NCI-H748 treated with DMSO at 0.1 percent for 48 hours (cell line): ENCODE data around the gene LYRM4.
A peak's percentile ranks its signal among the peaks of the same experiment; 100 is the strongest.

Experiments used
- DNase-seq: peaks from one replicate; lab custom pipeline; 2025; lab: John Stamatoyannopoulos, UW

The LYRM4 gene

GRCh38 chr6:5174756-5175549 is 85.8 kb downstream of the LYRM4 start:
- no peak for DNase-seq

GRCh38 chr6:5174244-5174643 is 86.5 kb downstream of the LYRM4 start:
- DNase-seq: no peak

- no peak for DNase-seq
Measured at GRCh38 chr6:5173810-5174209, 86.9 kb downstream of the LYRM4 start.

GRCh38 chr6:5172897-5173474 is 87.8 kb downstream of the LYRM4 start:
- DNase-seq: peak; percentile 24

- no peak for DNase-seq
Measured at GRCh38 chr6:5172041-5172653, 88.6 kb downstream of the LYRM4 start.

- DNase-seq: no peak
Measured at GRCh38 chr6:5167501-5167900, 93.2 kb downstream of the LYRM4 start.

GRCh38 chr6:5164092-5164491 is 96.7 kb downstream of the LYRM4 start:
- no peak for DNase-seq

- DNase-seq: no peak
Measured at GRCh38 chr6:5163247-5163646, 97.5 kb downstream of the LYRM4 start.

GRCh38 chr6:5162355-5162754 is 98.4 kb downstream of the LYRM4 start:
- no peak for DNase-seq

GRCh38 chr6:5160206-5160605 is 100.5 kb downstream of the LYRM4 start:
- no peak for DNase-seq

GRCh38 chr6:5159162-5159561 is 101.6 kb downstream of the LYRM4 start:
- DNase-seq: no peak

GRCh38 chr6:5158180-5158579 is 102.6 kb downstream of the LYRM4 start:
- no peak for DNase-seq

GRCh38 chr6:5157621-5158138 is 103.1 kb downstream of the LYRM4 start:
- no peak for DNase-seq

- DNase-seq: no peak
Measured at GRCh38 chr6:5156627-5157026, 104.1 kb downstream of the LYRM4 start.

GRCh38 chr6:5155906-5156305 is 104.8 kb downstream of the LYRM4 start:
- no peak for DNase-seq

- no peak for DNase-seq
Measured at GRCh38 chr6:5153186-5153585, 107.6 kb downstream of the LYRM4 start.

- no peak for DNase-seq
Measured at GRCh38 chr6:5152460-5152859, 108.3 kb downstream of the LYRM4 start.

GRCh38 chr6:5151955-5152401 is 108.8 kb downstream of the LYRM4 start:
- no peak for DNase-seq

- DNase-seq: no peak
Measured at GRCh38 chr6:5151360-5151954, 109.3 kb downstream of the LYRM4 start.

- no peak for DNase-seq
Measured at GRCh38 chr6:5150551-5151075, 110.1 kb downstream of the LYRM4 start.

- DNase-seq: no peak
Measured at GRCh38 chr6:5149891-5150290, 110.9 kb downstream of the LYRM4 start.

- DNase-seq: no peak
Measured at GRCh38 chr6:5149159-5149704, 111.5 kb downstream of the LYRM4 start.
